NCI-H2196 treated with DMSO at 0.1 percent for 48 hours (cell line): ENCODE data around the gene SH2B2.

ENCODE experiments used
- DNase-seq: peaks from one replicate; lab custom pipeline; 2025; ENCODE audit not compliant: unreplicated experiment; lab: John Stamatoyannopoulos, UW

SH2B2 gene

GRCh38 chr7:102286237-102287110, at the start of gene SH2B2:
Gene SH2B2, plus strand, starts transcription at chr7:102286868. Its CDS starts 13,683 bp downstream, at chr7:102300551.
- DNase-seq: peak; percentile 43

GRCh38 chr7:102239206-102239820, 47.4 kb upstream of the SH2B2 start:
- no peak for DNase-seq

- DNase-seq: no peak
Observed at GRCh38 chr7:102241431-102241830, 45.2 kb upstream of the SH2B2 start.

- DNase-seq: no peak
Observed at GRCh38 chr7:102244601-102245000, 42.1 kb upstream of the SH2B2 start.

- no peak for DNase-seq
Observed at GRCh38 chr7:102248081-102248455, 38.6 kb upstream of the SH2B2 start.

GRCh38 chr7:102248456-102249395, 37.9 kb upstream of the SH2B2 start:
- DNase-seq: no peak

- no peak for DNase-seq
Observed at GRCh38 chr7:102251531-102252365, 34.9 kb upstream of the SH2B2 start.

- DNase-seq: no peak
Observed at GRCh38 chr7:102252366-102252982, 34.2 kb upstream of the SH2B2 start.

- DNase-seq: no peak
Observed at GRCh38 chr7:102253066-102253972, 33.3 kb upstream of the SH2B2 start.

GRCh38 chr7:102253973-102254370, 32.7 kb upstream of the SH2B2 start:
- no peak for DNase-seq

GRCh38 chr7:102254521-102254920, 32.1 kb upstream of the SH2B2 start:
- no peak for DNase-seq

GRCh38 chr7:102255501-102255900, 31.2 kb upstream of the SH2B2 start:
- DNase-seq: no peak

- no peak for DNase-seq
Observed at GRCh38 chr7:102255916-102256315, 30.8 kb upstream of the SH2B2 start.

GRCh38 chr7:102258073-102258748, 28.5 kb upstream of the SH2B2 start:
- DNase-seq: no peak

GRCh38 chr7:102258749-102259107, 27.9 kb upstream of the SH2B2 start:
- DNase-seq: no peak

GRCh38 chr7:102260856-102261255, 25.8 kb upstream of the SH2B2 start:
- DNase-seq: no peak

GRCh38 chr7:102261451-102261850, 25.2 kb upstream of the SH2B2 start:
- no peak for DNase-seq

GRCh38 chr7:102262546-102262945, 24.1 kb upstream of the SH2B2 start:
- DNase-seq: no peak
